ENCODE measurements around the gene CHPF.

DNA sequence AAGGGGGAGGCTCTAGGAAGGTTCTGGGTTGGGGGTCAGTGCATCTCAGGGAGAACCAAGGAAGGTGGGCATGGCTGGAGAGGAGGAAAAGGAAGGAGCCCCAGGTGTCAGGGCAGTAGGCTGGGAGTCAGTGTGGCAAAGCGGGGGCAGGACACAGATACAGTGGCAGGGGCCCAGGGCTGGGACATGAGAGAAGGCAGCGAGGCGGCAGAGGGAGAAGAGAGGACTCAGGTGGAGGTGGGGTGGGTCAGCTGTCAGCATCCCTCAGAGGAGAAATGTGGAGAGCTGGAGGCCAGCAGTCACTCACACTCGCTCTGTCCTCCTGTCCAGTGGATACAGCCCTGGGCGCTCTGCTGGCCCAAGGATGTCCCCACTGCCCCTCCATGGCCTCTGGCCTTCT, 50.5 kb downstream of the CHPF start:
- TF ChIP-seq L3MBTL2 (conservative IDR thresholded peaks at IDR 0.05) (no peak), ARNT (IDR thresholded peaks at IDR 0.05) (no peak)
